ENCODE measurements around the gene DENND1A. TPM values are rescaled to one million over a fixed set of nuclear protein-coding genes. Genes with fewer than 3 reads are reported as not detected.

The DENND1A gene
- total RNA-seq, 1 experiment from 2014 or later = 19.7 TPM

- BruUV-seq (replicated peaks) = no TSS peak
- Histone ChIP-seq H3K27ac (ENCODE audit: low read length) (no peak overlapping the region), H3K4me1 (ENCODE audit: control insufficient read depth, insufficient read depth, low read length) (no peaks in the 10 kb centered on the region), H3K4me3 (ENCODE audit: low read depth in 2 of 2, low read length in 2 of 2) (no peak overlapping the region), H3K9me3 (ENCODE audit: control insufficient read depth, insufficient read depth, low read depth, low read length) (no peaks in the 10 kb centered on the region), H3K27me3 (ENCODE audit: control insufficient read depth, insufficient read depth, low read length) (no peaks in the 10 kb centered on the region), H3K36me3 (ENCODE audit: control insufficient read depth, insufficient read depth, low read length) (no peaks in the 10 kb centered on the region)
- no peak for TF ChIP-seq CTCF (IDR thresholded peaks at IDR 0.05)
- no peak for TF ChIP-seq TCF7L2 (IDR thresholded peaks at IDR 0.05; ENCODE audit: low read depth, low read length)
- TF ChIP-seq SIN3A (IDR thresholded peaks at IDR 0.05; ENCODE audit: borderline replicate concordance, insufficient read depth, low read depth, low read length) = no peak
- no peak for TF ChIP-seq REST (IDR thresholded peaks at IDR 0.05; ENCODE audit: insufficient read depth in 1 of 2, low read depth in 2 of 2, low read length in 1 of 2)
- TF ChIP-seq POLR2AphosphoS5 (IDR thresholded peaks at IDR 0.05; ENCODE audit: low read depth, low read length) = no peak
- in situ Hi-C loops (cut with HindIII; ENCODE audit: low pct_unique_long_range_greater_than_20kb, low sequenced_read_pairs) = no loop called here
- intact Hi-C loops (cut with micrococcal nuclease; ENCODE audit: unreplicated experiment) = no loop called here
- CTCF ChIA-PET = no interaction called here
- ATAC-seq (no peak), DNase-seq (ENCODE audit: low read depth, low spot score) (no peak)
- POLR2A ChIA-PET = no interaction called here
These were observed 488.2 kb downstream of the DENND1A start for GRCh38 chr9:123441769-123442168.

GRCh38 chr9:123440256-123440655 lies 489.7 kb downstream of the DENND1A start:
- H3K36me3 ChIP-seq (ENCODE audit: control insufficient read depth, insufficient read depth, low read length) = no peaks in the 10 kb centered on the region
- intact Hi-C loops (cut with micrococcal nuclease; ENCODE audit: unreplicated experiment) = no loop called here
- no peaks in the 10 kb centered on the region for H3K9me3 ChIP-seq (ENCODE audit: control insufficient read depth, insufficient read depth, low read depth, low read length)
- no peak for ATAC-seq
- in situ Hi-C loops (cut with HindIII; ENCODE audit: low pct_unique_long_range_greater_than_20kb, low sequenced_read_pairs) = no loop called here
- CTCF ChIA-PET = no interaction called here
- H3K27me3 ChIP-seq (ENCODE audit: control insufficient read depth, insufficient read depth, low read length) = no peaks in the 10 kb centered on the region
- no peak for DNase-seq (ENCODE audit: low read depth, low spot score)
- POLR2A ChIA-PET = interaction anchor here (0.7 kb wide), 1 partner anchor 14 kb away, joined by 4 read pairs; no protein-coding TSS in a partner anchor
- H3K4me1 ChIP-seq (ENCODE audit: control insufficient read depth, insufficient read depth, low read length) = no peaks in the 10 kb centered on the region
- H3K27ac ChIP-seq (ENCODE audit: low read length) = no peak overlapping the region
- no peak for TF ChIP-seq POLR2AphosphoS5 (IDR thresholded peaks at IDR 0.05; ENCODE audit: low read depth, low read length)
- TF ChIP-seq TCF7L2 (IDR thresholded peaks at IDR 0.05; ENCODE audit: low read depth, low read length) = no peak
- no peak for TF ChIP-seq SIN3A (IDR thresholded peaks at IDR 0.05; ENCODE audit: borderline replicate concordance, insufficient read depth, low read depth, low read length)
- TF ChIP-seq CTCF (IDR thresholded peaks at IDR 0.05) = no peak
- TF ChIP-seq REST (IDR thresholded peaks at IDR 0.05; ENCODE audit: insufficient read depth in 1 of 2, low read depth in 2 of 2, low read length in 1 of 2) = no peak
- BruUV-seq (replicated peaks) = no TSS peak
- no peak overlapping the region for H3K4me3 ChIP-seq (ENCODE audit: low read depth in 2 of 2, low read length in 2 of 2)
